ENCODE data around the gene GNG8. TPM values are rescaled to one million over a fixed set of nuclear protein-coding genes. Genes with fewer than 3 reads are reported as not detected.
A peak's percentile ranks its signal among the peaks of the same experiment; 100 is the strongest.

Gene GNG8
- total and polyA plus RNA-seq, 9 of the 15 experiments (the other 6 are each of a cell fraction or from before 2014, with no cell fraction given) = 1.3 TPM; not detected in 8

- TF ChIP-seq CUX1 (CRISPR knock-in tag; IDR thresholded peaks at IDR 0.05) (no peak), PATZ1 (CRISPR knock-in tag; IDR thresholded peaks at IDR 0.05; ENCODE audit: borderline replicate concordance) (no peak), CLOCK (CRISPR knock-in tag; IDR thresholded peaks at IDR 0.05; ENCODE audit: borderline replicate concordance) (no peak), HOMEZ (CRISPR knock-in tag; IDR thresholded peaks at IDR 0.05) (no peak), KAT7 (CRISPR knock-in tag; IDR thresholded peaks at IDR 0.05; ENCODE audit: borderline replicate concordance) (no peak), ZNF354B (CRISPR knock-in tag; IDR thresholded peaks at IDR 0.05) (no peak), ATF3 (IDR thresholded peaks at IDR 0.05) (peak; percentile 48), ATF3 (CRISPR knock-in tag; conservative IDR thresholded peaks at IDR 0.05) (0 out of 2 replicates have a peak, but pooled peaks have one; percentile 40), TAF7 (tag; IDR thresholded peaks at IDR 0.05) (no peak), MYBL2 (IDR thresholded peaks at IDR 0.05; ENCODE audit: low read depth) (no peak), MYBL2 (CRISPR knock-in tag; IDR thresholded peaks at IDR 0.05; ENCODE audit: borderline replicate concordance) (no peak), PHF20 (IDR thresholded peaks at IDR 0.05; ENCODE audit: partially characterized antibody) (peak; percentile 24), SMARCA5 (IDR thresholded peaks at IDR 0.05) (peak; percentile 95), ILF3 (IDR thresholded peaks at IDR 0.05; ENCODE audit: borderline replicate concordance) (no peak)
Observed at GRCh38 chr19:46661735-46662592, 26.0 kb upstream of the GNG8 start (continued).

Data from K562 (cell line).